Activated T-cell treated with anti-CD3 and anti-CD28 coated beads for 4 hours (primary cell): ENCODE measurements around the gene PITHD1.
"Not testable (repeated sequence)": the region's sequence is repeated elsewhere in the genome, so short reads cannot be mapped to it uniquely, and the experiment has no call there.

ENCODE experiments used
- DNase-seq: peaks from one replicate; pipeline ENCODE4 v3.0.0-alpha.2; 2020

PITHD1 gene

DNA sequence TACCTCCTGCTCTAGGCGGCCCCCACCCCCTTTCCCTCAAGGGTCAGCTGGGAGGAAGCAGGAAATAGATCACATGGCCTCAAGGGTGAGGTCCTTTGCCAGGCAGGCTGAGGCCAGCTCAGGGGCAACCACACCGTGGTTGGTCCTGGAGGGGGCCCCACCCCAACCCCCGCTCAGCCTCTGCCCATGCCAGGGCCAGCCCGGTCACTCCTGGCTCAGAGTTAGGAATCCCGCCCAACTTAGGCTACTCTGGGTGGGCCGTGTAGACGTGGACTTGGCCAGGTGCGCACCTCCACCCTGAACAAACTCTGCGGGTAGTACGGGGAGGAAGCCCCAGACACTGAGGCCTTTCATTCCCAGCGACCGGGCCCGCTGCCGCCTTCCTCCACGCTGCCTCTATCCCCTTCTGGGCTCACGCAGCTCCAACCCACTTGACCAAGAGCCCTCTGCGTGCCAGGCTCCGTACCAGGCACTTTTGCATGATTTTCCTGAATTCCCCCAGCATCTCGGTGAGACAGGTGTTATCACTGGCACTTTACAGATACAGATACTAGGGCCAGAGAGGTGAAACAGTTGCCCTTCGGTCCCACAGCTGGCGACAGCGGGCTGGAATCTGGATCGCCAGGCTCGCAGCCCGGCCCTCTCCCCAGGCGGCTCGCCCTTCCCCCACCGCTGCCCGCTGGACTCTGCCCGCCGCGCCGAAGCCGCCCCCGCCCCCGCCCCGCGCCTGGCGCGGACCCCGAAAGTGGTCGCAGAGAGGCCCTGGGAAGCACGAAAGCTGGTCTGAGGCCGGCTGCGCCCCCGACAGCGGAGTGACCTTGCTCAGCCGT lies 21.6 kb downstream of the PITHD1 start:
- DNase-seq: no peak

DNA sequence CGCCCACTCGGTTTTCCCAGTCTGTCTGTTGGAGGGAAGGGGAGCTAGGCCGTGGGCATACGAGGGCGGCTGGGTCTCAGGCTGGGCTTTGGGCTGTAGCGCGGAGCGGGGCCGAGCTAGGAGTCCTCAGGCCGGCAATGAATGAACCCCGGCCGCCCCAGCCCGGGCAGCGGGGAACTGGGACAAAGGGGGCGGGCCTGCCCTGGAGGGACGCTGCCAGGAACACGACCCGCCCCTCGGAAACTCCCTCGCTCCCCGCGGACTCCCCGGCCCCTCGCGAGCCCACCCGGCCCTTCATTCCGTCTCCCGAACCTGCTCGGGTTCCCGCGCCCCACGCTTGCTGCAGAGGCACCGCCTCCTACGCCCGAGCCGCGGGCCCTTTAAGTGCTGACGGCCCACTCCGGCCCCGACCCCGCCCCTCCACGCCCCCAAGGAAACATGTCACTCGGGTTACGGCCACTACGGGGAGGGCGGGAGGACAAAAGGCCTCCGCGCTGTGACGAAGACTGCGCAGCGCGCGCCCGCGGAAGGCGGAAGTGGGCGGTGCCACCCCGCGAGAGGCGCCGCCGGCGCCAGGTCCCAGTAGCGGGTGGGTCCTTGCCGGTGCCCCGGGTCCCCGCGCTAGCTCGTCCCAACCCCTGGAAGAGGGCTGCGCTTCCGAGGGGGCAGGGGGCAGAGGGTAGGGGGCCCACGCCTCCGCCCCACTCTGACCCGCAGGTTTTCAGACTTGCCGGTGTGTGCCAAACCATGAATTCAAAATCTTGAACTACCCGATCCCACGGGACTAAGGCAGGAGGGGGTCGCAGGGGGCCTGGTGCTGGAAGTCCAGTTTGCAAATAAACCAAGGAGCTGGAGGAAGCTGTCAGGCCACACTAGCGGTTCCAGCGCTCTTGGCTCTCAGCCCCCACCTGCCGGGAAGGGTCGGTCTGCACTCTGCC lies 22.5 kb downstream of the PITHD1 start, which contains the start of gene GALE:
TSS of gene GALE (minus strand) at position 355 of the 938 bp plus-strand sequence. CDS start 1,747 bp downstream, outside the sequence.
- DNase-seq: peak; percentile 98

DNA sequence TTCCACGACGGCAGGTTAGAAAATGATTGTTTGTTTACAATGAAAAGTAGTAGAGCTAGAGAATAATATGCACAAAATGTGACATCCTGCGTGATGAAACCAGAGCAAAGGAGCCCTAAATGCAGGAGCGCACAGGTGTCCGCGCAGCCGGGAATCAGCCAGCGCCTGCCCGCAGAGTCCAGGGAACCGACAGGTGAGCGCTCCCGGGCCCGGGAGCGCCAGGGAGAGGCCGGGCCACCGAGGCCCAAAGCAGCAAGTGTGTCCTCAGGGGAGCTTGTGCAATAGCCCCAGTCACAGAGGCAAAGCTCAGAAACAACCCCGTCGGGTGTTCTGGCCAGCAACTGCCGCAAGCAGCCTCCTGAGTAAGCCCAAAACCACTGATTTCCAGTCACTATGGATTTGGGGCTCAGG lies 23.1 kb downstream of the PITHD1 start:
- DNase-seq: no peak

DNA sequence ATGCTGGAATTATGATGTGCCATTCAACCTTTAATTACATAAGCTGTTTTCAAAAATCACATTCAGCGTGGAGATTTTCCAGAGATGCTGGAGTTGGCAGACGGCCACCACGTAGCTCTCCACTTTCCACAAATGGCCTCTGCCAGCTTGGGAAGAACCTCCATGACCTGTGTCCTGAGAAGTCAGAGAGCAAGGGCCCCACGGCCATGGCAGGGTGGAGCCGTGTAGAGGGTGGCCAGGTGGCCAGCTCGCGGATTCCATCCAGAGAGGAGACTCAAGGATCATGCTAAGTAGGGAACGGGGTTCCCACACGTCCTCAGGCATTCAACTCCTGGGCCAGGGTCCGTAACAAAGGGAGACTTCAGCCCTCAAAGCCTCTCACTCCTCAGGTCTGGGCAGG lies 23.7 kb downstream of the PITHD1 start:
- no peak for DNase-seq

DNA sequence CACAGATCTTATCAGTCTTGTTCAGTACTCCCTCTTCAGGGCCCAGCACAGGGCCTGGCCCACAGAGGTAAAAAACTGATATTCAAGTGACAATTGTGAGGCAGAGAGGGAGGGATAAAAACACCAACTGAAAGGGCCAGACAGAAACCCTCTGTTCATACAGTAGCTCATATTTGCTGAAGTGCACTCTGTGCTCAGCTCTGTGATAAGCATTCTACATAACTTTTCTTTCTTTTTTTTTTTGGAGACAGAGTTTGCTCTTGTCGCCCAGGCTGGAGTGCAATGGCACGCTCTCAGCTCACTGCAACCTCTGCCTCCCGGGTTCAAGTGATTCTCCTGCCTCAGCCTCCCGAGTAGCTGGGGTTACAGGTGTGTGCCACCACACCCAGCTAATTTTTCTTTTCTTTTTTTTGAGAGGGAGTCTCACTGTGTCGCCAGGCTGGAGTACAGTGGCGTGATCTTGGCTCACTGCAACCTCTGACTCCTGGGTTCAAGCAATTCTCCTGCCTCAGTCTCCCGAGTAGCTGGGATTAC lies 24.7 kb downstream of the PITHD1 start:
- DNase-seq: not testable (repeated sequence)

DNA sequence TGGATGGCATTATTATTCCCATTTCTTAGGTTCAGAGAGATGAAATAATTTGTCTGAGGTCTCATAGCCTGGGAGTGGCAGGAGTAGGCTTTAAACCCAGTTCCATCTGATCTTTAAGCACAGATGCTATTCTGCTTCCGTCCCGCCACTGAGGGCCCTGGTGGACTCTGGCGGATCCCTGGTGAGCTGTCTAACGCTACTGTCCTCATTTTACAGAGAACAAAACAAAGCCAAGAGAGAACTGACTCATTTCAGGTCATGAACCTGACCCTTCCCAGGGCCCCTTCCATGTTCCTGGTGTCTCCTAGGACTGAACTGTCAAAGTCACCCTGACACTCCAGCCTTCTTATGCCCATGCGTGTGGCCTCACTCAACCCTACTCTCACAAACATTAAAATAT lies 25.5 kb downstream of the PITHD1 start:
- DNase-seq: no peak

DNA sequence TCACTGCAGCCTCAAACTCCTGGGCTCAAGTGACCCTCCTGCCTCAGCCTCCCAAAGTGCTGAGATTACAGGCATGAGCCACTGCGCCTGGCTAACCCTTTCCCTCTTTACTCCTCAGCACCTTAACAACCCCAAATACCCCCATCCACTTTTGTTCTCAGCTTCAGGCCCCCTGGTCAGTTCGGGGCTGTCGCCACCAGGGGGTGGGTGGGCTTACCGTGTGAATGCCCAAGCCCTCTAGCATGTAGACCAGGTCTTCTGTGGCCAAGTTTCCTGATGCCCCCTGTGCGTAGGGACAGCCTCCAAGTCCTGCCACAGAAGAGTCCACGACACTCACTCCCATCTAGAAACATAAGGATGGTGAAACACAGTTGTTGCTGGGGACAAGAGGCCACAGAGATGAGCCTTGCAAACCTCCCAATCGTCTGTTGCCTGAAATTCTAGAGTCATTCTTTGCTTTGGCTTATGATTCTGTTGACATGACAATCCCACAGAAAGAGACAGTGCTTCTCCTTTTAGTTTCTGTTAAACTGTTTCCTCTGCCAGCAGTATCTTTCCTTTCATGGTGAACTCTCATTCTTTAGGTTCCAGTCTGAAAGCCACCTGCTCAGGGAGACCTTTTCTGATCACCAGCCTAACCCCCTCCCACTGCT lies 26.1 kb downstream of the PITHD1 start:
- no peak for DNase-seq

DNA sequence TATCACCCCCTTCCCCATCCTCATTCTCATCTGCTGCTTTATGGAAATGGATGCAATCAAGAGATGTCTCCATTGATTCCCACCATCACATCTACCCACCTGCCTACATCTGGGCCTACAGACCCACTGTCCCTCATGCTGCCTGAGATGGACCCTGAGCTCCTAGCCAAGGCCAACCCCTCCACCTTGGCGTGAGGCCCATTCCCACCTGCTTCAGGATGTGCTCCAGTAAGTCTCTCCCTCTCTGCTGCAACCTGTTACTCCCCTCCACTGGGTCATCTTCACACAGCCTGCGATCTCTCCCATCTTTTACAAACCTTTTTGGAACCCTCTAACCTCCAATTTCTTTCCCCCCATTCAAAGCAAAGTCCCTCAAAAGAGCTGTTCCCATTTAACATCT lies 26.8 kb downstream of the PITHD1 start:
- no peak for DNase-seq

DNA sequence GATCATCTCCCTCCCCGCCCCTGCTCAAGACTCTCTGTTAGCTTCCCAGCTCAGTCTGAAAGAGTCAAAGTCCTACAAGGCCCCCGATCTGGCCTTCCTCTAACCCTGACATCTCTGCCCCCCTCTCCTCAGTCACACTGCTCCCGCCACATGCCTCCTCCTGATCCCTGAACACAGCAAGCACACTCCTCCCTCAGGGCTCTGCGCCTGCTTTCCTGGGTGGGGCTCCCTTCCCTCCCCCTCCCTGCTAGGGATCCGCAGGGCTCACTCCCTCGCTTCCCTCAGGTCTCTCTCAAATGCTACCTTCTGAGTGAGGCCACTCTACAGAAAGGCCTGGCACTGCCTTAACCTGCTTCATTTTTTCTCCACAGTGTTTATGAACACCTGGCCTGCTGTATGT lies 28.1 kb downstream of the PITHD1 start:
- no peak for DNase-seq

DNA sequence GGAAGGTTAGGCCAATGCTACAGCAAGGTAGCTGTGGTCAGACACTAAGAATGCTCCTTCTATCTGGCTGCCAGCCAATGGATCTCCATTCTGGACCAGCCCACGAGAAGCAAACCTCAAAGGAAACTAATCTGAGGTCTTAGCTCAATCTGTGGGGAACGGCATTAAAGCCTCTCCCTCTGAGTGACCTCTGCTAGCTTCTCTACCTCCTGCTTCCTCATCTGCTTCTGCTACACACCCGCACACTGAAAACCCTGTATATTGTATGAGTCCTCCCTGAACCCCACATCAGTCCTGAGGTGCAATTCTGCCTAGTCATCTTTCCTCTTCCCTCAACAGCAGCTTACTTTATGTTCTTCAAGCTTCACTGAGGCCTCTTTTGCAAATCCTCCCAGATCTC lies 29.2 kb downstream of the PITHD1 start:
- no peak for DNase-seq

DNA sequence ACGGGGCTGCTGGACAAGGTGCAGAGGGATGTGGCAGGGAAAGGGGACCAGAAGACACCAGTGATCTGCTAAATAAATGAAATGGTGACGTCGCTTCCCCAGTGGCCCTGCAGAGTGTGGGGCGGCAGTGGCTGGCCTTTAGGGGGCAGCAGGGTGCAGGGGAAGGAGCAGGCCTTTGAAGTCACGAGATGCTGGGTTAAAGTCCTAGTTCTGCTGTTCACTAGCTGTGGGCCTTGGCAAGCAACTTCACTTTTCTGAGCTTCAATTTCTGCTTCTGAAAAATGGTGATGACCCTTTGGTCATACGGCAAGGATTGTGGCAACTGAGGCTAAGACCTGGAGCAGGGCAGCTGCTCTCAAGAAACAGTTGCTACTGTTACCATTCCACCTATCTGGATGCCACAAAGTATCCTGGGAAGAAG lies 31.5 kb downstream of the PITHD1 start:
- peak; percentile 75 for DNase-seq

DNA sequence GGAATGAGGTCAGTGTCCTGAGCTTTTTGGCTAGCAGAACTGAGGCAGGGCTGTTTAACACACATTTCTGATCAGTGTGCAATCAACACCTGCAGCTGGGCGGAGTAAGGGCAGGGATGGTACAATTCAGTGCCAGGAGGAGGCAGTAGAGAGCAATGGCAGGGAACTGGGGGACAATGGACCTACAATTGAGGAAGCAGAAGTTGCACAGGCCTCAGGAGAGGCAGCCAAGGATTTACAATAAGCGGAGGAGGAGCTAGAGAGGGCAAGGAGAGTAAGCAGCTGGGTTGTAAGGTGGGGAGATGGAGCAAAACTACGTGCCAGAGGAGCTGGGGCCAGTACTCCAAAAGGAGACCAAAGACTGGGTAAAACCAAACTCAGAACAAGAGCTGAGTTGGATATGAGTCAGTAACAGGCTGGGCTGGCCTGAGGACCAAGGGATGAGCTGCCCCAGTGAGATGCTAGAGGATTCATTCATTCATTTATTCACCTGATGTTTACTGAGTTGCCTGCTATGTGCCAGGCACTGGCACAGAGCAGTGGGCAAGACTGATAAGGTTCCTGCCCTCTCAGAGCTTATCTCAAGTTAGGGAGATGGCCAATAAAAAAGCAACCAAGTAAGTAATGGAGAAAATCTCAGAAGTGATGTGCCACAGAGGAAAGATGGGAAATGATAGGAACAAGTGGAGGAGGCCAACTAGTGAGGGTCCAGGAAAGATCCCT lies 32.8 kb downstream of the PITHD1 start:
- no peak for DNase-seq

DNA sequence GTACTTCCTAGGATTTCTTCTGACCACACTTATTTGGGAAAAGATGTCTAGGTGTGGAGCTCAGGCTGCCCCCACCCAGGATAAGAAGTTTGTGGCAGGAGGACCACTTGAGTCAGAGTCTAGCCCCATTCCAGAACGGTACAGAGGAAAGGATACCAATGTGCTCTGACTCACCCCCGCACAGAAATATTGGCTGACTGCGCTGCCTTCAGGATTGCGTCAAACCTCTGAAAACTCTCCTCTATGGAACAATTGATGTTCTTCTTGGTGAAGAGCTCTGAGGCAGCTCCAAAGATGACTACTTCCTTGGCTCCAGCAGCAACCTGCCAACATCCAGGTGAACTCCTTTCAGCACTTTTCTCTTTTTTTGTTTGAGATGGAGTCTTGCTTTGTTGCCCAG lies 35.8 kb downstream of the PITHD1 start:
- DNase-seq: no peak

DNA sequence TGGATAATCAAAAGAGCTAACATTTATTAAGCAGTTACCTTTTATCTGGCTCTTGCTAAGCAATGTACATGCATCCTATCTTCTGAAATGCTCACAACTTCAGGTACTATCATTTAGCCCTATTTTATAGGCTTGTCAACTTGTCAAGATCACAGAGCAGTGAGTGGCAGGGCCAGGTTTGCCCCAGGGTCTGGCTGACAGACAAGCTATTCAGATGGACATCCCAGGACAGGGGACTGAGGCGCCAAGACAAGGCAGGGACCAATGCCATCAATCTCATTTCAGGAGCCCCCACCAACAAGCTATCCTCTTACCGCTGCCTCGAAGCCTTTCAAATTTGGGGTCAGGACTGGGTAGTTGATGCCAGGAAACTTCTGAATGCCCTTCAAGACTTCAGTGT lies 38.1 kb downstream of the PITHD1 start:
- DNase-seq: no peak

DNA sequence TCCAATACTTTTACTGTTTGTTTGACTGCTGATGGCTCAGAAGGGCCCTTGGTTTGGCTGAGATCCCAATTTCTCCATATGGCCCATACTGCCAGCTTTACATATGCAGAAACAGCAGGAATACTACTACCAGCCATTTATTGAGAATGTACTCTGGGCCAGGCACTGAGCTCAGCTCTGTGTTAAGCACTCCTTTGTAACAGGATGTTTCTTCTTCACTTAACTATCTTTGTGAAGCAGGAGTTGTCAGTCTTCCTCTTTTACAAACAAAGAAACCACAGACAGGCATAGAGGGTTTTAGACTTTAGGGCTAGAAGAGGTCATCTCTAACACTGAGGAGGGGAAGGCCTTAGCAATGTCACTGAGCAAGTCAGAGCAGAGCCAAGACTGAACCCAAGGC lies 38.7 kb downstream of the PITHD1 start:
- DNase-seq: no peak

DNA sequence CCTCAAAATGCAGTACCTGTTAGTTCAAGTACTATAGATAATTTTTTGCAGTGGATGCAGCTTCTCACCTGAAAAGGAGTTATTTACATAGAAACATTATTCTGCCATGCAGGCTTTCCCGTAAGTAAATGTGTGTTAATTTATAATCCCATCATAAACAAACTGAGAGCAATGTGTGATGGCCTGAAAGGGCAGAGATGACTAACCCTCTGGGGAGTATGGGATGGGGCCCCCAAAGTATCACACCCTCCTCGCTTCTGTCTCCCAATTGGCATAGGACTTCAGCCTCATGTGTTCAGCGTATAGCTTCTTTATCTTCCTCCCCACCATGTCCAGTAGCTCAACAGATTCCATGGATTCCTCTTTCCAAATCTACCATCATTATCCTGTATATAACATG lies 39.4 kb downstream of the PITHD1 start:
- DNase-seq: no peak

DNA sequence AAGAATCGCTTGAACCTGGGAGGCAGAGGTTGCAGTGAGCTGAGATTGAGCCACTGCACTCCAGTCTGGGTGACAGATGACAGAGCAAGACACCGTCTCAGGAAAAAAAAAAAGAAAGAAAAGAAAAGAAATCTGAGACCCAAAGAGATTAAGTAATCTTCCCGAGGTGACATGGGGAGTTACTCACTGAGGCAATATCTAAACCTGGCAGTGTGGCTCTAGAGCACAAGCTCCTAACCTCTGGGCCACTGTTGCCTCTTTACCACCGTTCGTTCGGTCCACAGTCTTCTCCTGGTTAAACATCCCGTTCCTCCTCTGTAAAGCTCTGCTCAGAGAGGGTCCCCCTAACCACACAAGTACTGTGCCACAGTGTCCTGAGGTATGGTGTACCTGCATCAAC lies 45.5 kb downstream of the PITHD1 start:
- DNase-seq: no peak

DNA sequence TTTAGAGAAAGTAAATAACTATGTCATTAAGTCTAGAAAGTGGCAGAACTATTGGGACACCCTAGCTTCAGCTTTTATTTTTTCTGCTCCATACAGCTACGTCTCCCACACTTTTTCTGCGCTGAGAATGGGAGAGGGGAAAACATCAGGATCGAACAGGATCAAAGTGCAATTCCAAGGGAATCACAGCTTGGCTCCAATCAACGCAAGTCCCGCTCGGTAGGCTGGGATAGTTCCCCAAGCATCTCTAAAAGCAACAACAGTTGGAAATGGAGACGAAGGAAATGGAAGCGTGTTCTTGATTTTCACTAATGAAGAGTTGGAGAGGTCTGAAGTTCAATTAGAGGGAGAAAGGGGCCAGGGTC lies 46.5 kb downstream of the PITHD1 start:
- DNase-seq: no peak

DNA sequence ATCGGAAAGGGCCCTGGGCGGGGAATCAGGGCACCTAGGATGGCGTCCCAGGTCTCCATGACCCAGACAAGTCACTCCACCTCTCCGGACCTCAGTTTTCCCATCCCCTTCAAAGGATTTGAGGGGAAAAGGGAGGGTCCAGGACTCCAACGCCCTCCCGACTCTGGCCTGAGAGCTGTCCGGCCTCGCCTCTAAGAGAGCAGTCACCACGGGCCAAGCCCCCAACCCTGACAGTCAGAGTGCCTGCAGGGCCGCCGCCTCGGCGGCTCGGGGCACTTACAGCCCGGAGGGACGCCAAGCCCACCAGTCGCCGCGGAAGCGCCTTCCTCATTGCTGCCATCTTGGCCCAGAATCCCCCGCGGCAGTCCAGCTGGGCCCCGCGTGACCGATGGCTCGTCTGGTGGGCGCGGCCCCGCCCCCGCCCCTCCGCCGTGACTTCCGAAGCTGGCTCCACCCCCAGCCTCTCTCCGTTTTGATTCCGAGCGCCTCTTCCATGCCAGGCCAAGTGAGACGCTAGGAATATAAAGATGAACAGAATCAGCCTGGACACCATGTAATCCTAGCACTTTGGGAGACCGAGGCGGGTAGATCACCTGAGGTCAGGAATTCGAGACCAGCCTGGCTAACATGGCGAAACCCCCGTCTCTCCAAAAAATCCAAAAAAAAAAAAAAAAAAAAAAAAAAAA lies 47.0 kb downstream of the PITHD1 start, which contains the start of gene HMGCL:
TSS of gene HMGCL (minus strand) at position 354 of the 686 bp plus-strand sequence. CDS start at position 340, 14 bp downstream.
- DNase-seq: peak; percentile 82

DNA sequence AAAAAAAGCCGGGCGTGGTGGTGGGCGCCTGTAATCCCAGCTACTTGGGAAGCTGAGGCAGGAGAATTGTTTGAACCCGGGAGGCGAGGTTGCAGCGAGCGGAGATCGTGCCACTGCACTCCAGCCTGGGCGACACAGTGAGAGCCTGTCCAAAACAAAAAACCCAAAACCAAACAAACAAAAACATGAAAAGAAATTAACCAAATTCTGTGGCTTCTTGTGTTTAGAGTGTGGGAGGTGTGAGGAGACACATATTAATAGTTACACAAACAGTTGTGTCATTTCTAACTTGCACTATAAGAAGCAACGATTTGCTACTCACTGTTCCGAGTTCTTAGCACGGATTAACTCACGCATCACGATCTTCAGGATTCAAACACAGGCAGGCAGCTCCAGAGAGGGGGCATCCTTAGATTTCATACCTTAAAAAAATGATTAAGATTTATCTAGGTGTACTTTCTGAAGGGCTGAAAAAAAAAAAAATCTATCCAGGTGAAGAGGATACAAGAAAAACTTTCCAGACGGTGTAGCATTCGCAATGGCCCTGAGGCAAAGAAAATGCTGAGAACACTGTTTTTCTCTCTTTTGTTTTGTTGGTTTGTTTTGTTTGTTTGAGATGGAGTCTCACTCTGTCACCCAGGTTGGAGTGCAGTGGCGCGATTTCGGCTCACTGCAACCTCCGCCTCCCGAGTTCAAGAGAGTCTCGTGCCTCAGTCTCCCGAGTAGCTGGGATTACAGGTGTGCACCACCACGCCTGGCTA lies 47.7 kb downstream of the PITHD1 start:
- DNase-seq: no peak

DNA sequence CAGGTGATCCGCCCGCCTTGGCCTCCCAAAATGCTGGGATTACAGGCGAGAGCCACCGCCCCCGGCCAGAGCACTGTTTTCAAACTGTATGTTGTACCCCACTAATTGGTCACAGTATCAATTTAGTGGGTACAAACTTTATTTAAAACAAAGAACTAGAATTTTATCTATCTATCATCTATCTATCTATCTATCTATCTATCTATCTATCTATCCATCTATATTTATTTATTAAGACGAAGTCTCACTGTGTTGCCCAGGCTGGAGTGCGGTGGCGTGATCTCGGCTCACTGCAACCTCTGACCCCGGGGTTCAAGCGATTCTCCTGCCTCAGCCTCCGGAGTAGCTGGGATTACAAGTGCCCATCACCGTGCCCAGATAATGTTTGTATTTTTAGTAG lies 48.4 kb downstream of the PITHD1 start:
- DNase-seq: not testable (repeated sequence)
